NCI-H82 treated with DMSO at 0.1 percent for 48 hours (cell line): Measurements from ENCODE around the gene ANO8.

ENCODE experiments used
- DNase-seq: peaks from one replicate; lab custom pipeline; 2025; ENCODE audit not compliant: unreplicated experiment; lab: John Stamatoyannopoulos, UW

Gene ANO8

GRCh38 chr19:17328517-17329365, 5.9 kb downstream of the ANO8 start:
- no peak for DNase-seq

- DNase-seq, result no peak
Measured at GRCh38 chr19:17327654-17328516, 6.8 kb downstream of the ANO8 start.

GRCh38 chr19:17327068-17327653, 7.5 kb downstream of the ANO8 start:
- DNase-seq, result no peak

- no peak for DNase-seq
Measured at GRCh38 chr19:17326595-17326966, 8.1 kb downstream of the ANO8 start.

- DNase-seq, result no peak
Measured at GRCh38 chr19:17325881-17326594, 8.6 kb downstream of the ANO8 start.

GRCh38 chr19:17325133-17325532, 9.5 kb downstream of the ANO8 start:
- no peak for DNase-seq

GRCh38 chr19:17324357-17325114, 10.1 kb downstream of the ANO8 start:
- DNase-seq, result no peak

GRCh38 chr19:17323964-17324332, 10.7 kb downstream of the ANO8 start:
- no peak for DNase-seq

- no peak for DNase-seq
Measured at GRCh38 chr19:17323300-17323963, 11.2 kb downstream of the ANO8 start.

GRCh38 chr19:17322854-17323253, 11.8 kb downstream of the ANO8 start:
- no peak for DNase-seq

GRCh38 chr19:17321655-17322489, 12.8 kb downstream of the ANO8 start:
- DNase-seq, result no peak

- no peak for DNase-seq
Measured at GRCh38 chr19:17320435-17320834, 14.2 kb downstream of the ANO8 start.

- DNase-seq, result no peak
Measured at GRCh38 chr19:17319473-17320238, 15.0 kb downstream of the ANO8 start.

- no peak for DNase-seq
Measured at GRCh38 chr19:17318966-17319365, 15.7 kb downstream of the ANO8 start.

- no peak for DNase-seq
Measured at GRCh38 chr19:17314007-17314593, 20.6 kb downstream of the ANO8 start.

- DNase-seq, result no peak
Measured at GRCh38 chr19:17312189-17313113, 22.2 kb downstream of the ANO8 start.
